GM23248 (cell line): Measurements from ENCODE around the gene AKR1C4. TPM values are rescaled to one million over a fixed set of nuclear protein-coding genes. Genes with fewer than 3 reads are reported as not detected.
"Not testable (repeated sequence)": the region's sequence is repeated elsewhere in the genome, so short reads cannot be mapped to it uniquely, and the experiment has no call there.

ENCODE experiments used
- DNase-seq: peaks from one replicate; pipeline ENCODE4 v3.0.0-alpha.2; 2015
- H2AFZ ChIP-seq: fragments of 200-600 bp; sonication (generic); 2 replicates; pipeline ENCODE4 v1.6.1; 2016; ENCODE audit warnings: antibody characterized with exemption
- H3F3A ChIP-seq: fragments of 200-600 bp; sonication (generic); 2 replicates; pipeline ENCODE4 v1.6.1; 2016; ENCODE audit warnings: mild to moderate bottlenecking, antibody characterized with exemption, mixed run types; ENCODE audit not compliant: insufficient read depth
- H3K27ac ChIP-seq: fragments of 200-600 bp; sonication (generic); 2 replicates; pipeline ENCODE4 v1.5.1; 2016; ENCODE audit warnings: mild to moderate bottlenecking
- H3K27me3 ChIP-seq: fragments of 200-600 bp; sonication (generic); replicated peaks from 2 replicates; pipeline ENCODE4 v1.6.1; 2016; ENCODE audit warnings: mild to moderate bottlenecking; ENCODE audit not compliant: insufficient read depth
- H3K36me3 ChIP-seq: fragments of 200-600 bp; sonication (generic); 2 replicates; pipeline ENCODE4 v1.6.1; 2016; ENCODE audit warnings: low read depth, mild to moderate bottlenecking
- H3K4me1 ChIP-seq: fragments of 200-600 bp; sonication (generic); 2 replicates; pipeline ENCODE4 v1.6.1; 2016; ENCODE audit warnings: mild to moderate bottlenecking; ENCODE audit not compliant: insufficient read depth
- H3K4me2 ChIP-seq: fragments of 200-600 bp; sonication (generic); one replicate; pipeline ENCODE4 v1.6.1; 2016; ENCODE audit warnings: mild to moderate bottlenecking; ENCODE audit not compliant: unreplicated experiment
- H3K4me3 ChIP-seq: fragments of 200-600 bp; sonication (generic); 2 replicates; pipeline ENCODE4 v1.5.1; 2016; ENCODE audit warnings: mild to moderate bottlenecking
- H3K79me2 ChIP-seq: fragments of 200-600 bp; sonication (generic); 2 replicates; pipeline ENCODE4 v1.6.1; 2016; ENCODE audit warnings: mild to moderate bottlenecking; ENCODE audit not compliant: insufficient read depth
- H3K9ac ChIP-seq: fragments of 200-600 bp; sonication (generic); 2 replicates; pipeline ENCODE4 v1.6.1; 2016; ENCODE audit warnings: mild to moderate bottlenecking
- H3K9me2 ChIP-seq: fragments of 200-600 bp; sonication (generic); 2 replicates; pipeline ENCODE4 v1.6.1; 2016; ENCODE audit warnings: mixed run types, mild to moderate bottlenecking, moderate library complexity; ENCODE audit not compliant: insufficient read depth
- H3K9me3 ChIP-seq: fragments of 200-600 bp; sonication (generic); one replicate; pipeline ENCODE4 v1.6.1; 2017; ENCODE audit warnings: low read depth
- H4K20me1 ChIP-seq: fragments of 200-600 bp; sonication (generic); 2 replicates; pipeline ENCODE4 v1.6.0; 2016; ENCODE audit not compliant: insufficient read depth
- EZH2 ChIP-seq: fragments of 200-600 bp; sonication (generic); IDR thresholded peaks from 2 replicates; pipeline ENCODE4 v1.6.1; 2018; ENCODE audit warnings: antibody characterized with exemption, mild to moderate bottlenecking; ENCODE audit not compliant: insufficient read depth, poor library complexity, severe bottlenecking
- EZH2phosphoT487 ChIP-seq: fragments of 200-600 bp; sonication (generic); IDR thresholded peaks from 2 replicates; pipeline ENCODE4 v1.6.1; 2018; ENCODE audit warnings: antibody characterized with exemption, moderate library complexity, mild to moderate bottlenecking, low read depth; ENCODE audit not compliant: insufficient read depth
- WGBS, 2 experiments: methylation state at CpG; one replicate each; pipeline ENCODE4 v1.1.6; 2015 to 2017; ENCODE audit warnings: low lambda C conversion rate in 2 of 2, low coverage in 1 of 2; ENCODE audit errors: missing lambda C conversion rate in 2 of 2; 5-methylcytosine and 5-hydroxymethylcytosine counted together
- in situ Hi-C: fragments of 300-500 bp; cut with MboI; formaldehyde crosslinking; loops from 2 replicates; pipeline ENCODE4 v1.15.0; 2020
- polyA plus RNA-seq: library from polyadenylated mRNA; unstranded; fragments of >200 nt; fragmentation: Nextera tagmentation; extraction: Ambion mirVana; gene quantifications from 2 replicates; pipeline ENCODE4 v1.2.1, GENCODE V29; 2016
- total RNA-seq: library from RNA; depleted of rRNA; stranded (reverse); fragments of >200 nt; shearing (Covaris generic); gene quantifications from 2 replicates; pipeline ENCODE4 v1.2.3, GENCODE V29; 2014

AKR1C4 gene
- total and polyA plus RNA-seq, 2 experiments from 2014 or later = not detected

- H4K20me1 ChIP-seq = no peaks in the 10 kb centered on the region
- H3F3A ChIP-seq = no peaks in the 10 kb centered on the region
- TF ChIP-seq EZH2phosphoT487 (no peak), EZH2 (no peak)
- peaks cover 4% of the 10 kb centered on the region for H3K27me3 ChIP-seq
- no peaks in the 10 kb centered on the region for H3K9me3 ChIP-seq
- H3K9me2 ChIP-seq = no peaks in the 10 kb centered on the region
- no peak overlapping the region for H2AFZ ChIP-seq
- H3K79me2 ChIP-seq = no peaks in the 10 kb centered on the region
- DNase-seq = no peak
- no peak overlapping the region for H3K9ac ChIP-seq
- no peaks in the 10 kb centered on the region for H3K36me3 ChIP-seq
- no peak overlapping the region for H3K27ac ChIP-seq
- no peak overlapping the region for H3K4me2 ChIP-seq
- in situ Hi-C loops = no loop called here
- H3K4me3 ChIP-seq = no peak overlapping the region
- H3K4me1 ChIP-seq = no peaks in the 10 kb centered on the region
These were observed 15.3 kb downstream of the AKR1C4 start for GRCh38 chr10:5211696-5212536.

GRCh38 chr10:5216801-5217200, 20.2 kb downstream of the AKR1C4 start:
- no peaks in the 10 kb centered on the region for H3K9me3 ChIP-seq
- H3K4me1 ChIP-seq = no peaks in the 10 kb centered on the region
- DNase-seq = no peak
- H3K27me3 ChIP-seq = no peaks in the 10 kb centered on the region; the same call in 1 of the 2 replicates
- H4K20me1 ChIP-seq = no peaks in the 10 kb centered on the region
- H3K4me2 ChIP-seq = no peak overlapping the region
- in situ Hi-C loops = no loop called here
- no peak for TF ChIP-seq EZH2
- TF ChIP-seq EZH2phosphoT487 = no peak
- H3K9me2 ChIP-seq = no peaks in the 10 kb centered on the region
- H3K36me3 ChIP-seq = no peaks in the 10 kb centered on the region
- H3K79me2 ChIP-seq = no peaks in the 10 kb centered on the region
- WGBS, 2 experiments = 26 to 32% methylated on average over 2 of the region's 2 CpGs
- H2AFZ ChIP-seq = no peak overlapping the region
- no peak overlapping the region for H3K27ac ChIP-seq
- no peaks in the 10 kb centered on the region for H3F3A ChIP-seq
- H3K9ac ChIP-seq = no peak overlapping the region
- no peak overlapping the region for H3K4me3 ChIP-seq

- Histone ChIP-seq H4K20me1 (no peaks in the 10 kb centered on the region), H3K9me3 (no peaks in the 10 kb centered on the region), H3K4me3 (no peak overlapping the region), H3K27ac (no peak overlapping the region), H2AFZ (no peak overlapping the region), H3K4me2 (no peak overlapping the region), H3K36me3 (no peaks in the 10 kb centered on the region), H3K9ac (no peak overlapping the region), H3K4me1 (no peaks in the 10 kb centered on the region), H3K9me2 (no peaks in the 10 kb centered on the region), H3K27me3 (no peaks in the 10 kb centered on the region; the same call in 1 of the 2 replicates), H3F3A (no peaks in the 10 kb centered on the region), H3K79me2 (no peaks in the 10 kb centered on the region)
- no peak for TF ChIP-seq EZH2
- TF ChIP-seq EZH2phosphoT487 = no peak
- 41 to 48% methylated on average over 3 of the region's 3 CpGs for WGBS, 2 experiments
- no peak for DNase-seq
- in situ Hi-C loops = no loop called here
These were observed 22.6 kb downstream of the AKR1C4 start for GRCh38 chr10:5219262-5219661.

GRCh38 chr10:5222942-5223341, 26.3 kb downstream of the AKR1C4 start:
- H3K4me3 ChIP-seq, H3K27me3 ChIP-seq, DNase-seq, H3K9me2 ChIP-seq, H3K9me3 ChIP-seq, H3K36me3 ChIP-seq, H3K27ac ChIP-seq, H3F3A ChIP-seq, H3K4me1 ChIP-seq, H3K4me2 ChIP-seq, H4K20me1 ChIP-seq, H3K79me2 ChIP-seq, H3K9ac ChIP-seq, in situ Hi-C loops, H2AFZ ChIP-seq: not testable (repeated sequence)
- 46 to 47% methylated on average over 7 of the region's 7 CpGs for WGBS, 2 experiments

GRCh38 chr10:5229019-5229418, 32.4 kb downstream of the AKR1C4 start:
- Histone ChIP-seq H3K36me3 (no peaks in the 10 kb centered on the region), H3K4me1 (0 out of 2 replicates have a peak, but pooled peaks cover 3% of the 10 kb centered on the region), H3K9me3 (no peaks in the 10 kb centered on the region), H4K20me1 (no peaks in the 10 kb centered on the region), H2AFZ (no peak overlapping the region), H3K4me2 (no peak overlapping the region), H3K27ac (no peak overlapping the region), H3K9me2 (no peaks in the 10 kb centered on the region), H3K9ac (no peak overlapping the region), H3K79me2 (no peaks in the 10 kb centered on the region), H3K4me3 (no peak overlapping the region), H3K27me3 (0 out of 2 replicates have a peak, but pooled peaks cover 5% of the 10 kb centered on the region), H3F3A (no peaks in the 10 kb centered on the region; the same call in 1 of the 2 replicates)
- no peak for DNase-seq
- in situ Hi-C loops = no loop called here
- 71 to 82% methylated on average over 6 to 8 of the region's 8 CpGs for WGBS, 2 experiments
- TF ChIP-seq EZH2phosphoT487 (no peak), EZH2 (no peak)
